Astrocyte (in vitro differentiated cells and primary cell): Measurements from ENCODE around the gene NUAK1. TPM values are rescaled to one million over a fixed set of nuclear protein-coding genes. Genes with fewer than 3 reads are reported as not detected.
A peak's percentile ranks its signal among the peaks of the same experiment; 100 is the strongest.
"Not testable (repeated sequence)": the region's sequence is repeated elsewhere in the genome, so short reads cannot be mapped to it uniquely, and the experiment has no call there.

ENCODE experiments used
- DNase-seq: peaks from one replicate; pipeline ENCODE4 v3.0.0-alpha.2; 2010; ENCODE audit warnings: low read depth
- FAIRE-seq: peaks from 2 replicates; lab custom pipeline; 2011; peaks lifted over from hg19 to GRCh38; lab: Jason Lieb, UNC
- H2AFZ ChIP-seq: 2 replicates; pipeline ENCODE4 v1.6.0; 2012; ENCODE audit warnings: low read depth, low read length, inconsistent platforms
- H3K27ac ChIP-seq: 2 replicates; pipeline ENCODE4 v1.5.1; 2011; ENCODE audit warnings: low read depth, low read length, inconsistent platforms
- H3K27me3 ChIP-seq: 2 replicates; pipeline ENCODE4 v1.6.0; 2011; ENCODE audit warnings: low read length, inconsistent platforms; ENCODE audit not compliant: insufficient read depth
- H3K36me3 ChIP-seq: 2 replicates; pipeline ENCODE4 v1.5.1; 2011; ENCODE audit warnings: low read length, inconsistent platforms; ENCODE audit not compliant: insufficient read depth
- H3K4me1 ChIP-seq: 2 replicates; pipeline ENCODE4 v1.5.1; 2011; ENCODE audit warnings: low read length, inconsistent platforms; ENCODE audit not compliant: insufficient read depth
- H3K4me2 ChIP-seq: 2 replicates; pipeline ENCODE4 v1.6.0; 2012; ENCODE audit warnings: low read length, inconsistent platforms
- H3K4me3 ChIP-seq: 2 replicates; pipeline ENCODE4 v1.5.1; 2011; ENCODE audit warnings: low read depth, mild to moderate bottlenecking, low read length, inconsistent platforms; ENCODE audit not compliant: insufficient read depth
- H3K79me2 ChIP-seq: 2 replicates; pipeline ENCODE4 v1.6.0; 2012; ENCODE audit warnings: mild to moderate bottlenecking, low read length, inconsistent platforms; ENCODE audit not compliant: insufficient read depth
- H3K9ac ChIP-seq: 2 replicates; pipeline ENCODE4 v1.6.0; 2012; ENCODE audit warnings: mild to moderate bottlenecking, low read length, inconsistent platforms
- H3K9me3 ChIP-seq: 2 replicates; pipeline ENCODE4 v1.5.1; 2012; ENCODE audit warnings: low read depth, mild to moderate bottlenecking, low read length, inconsistent platforms; ENCODE audit not compliant: insufficient read depth
- H4K20me1 ChIP-seq: 2 replicates; pipeline ENCODE4 v1.6.0; 2012; ENCODE audit warnings: low read length, inconsistent platforms; ENCODE audit not compliant: insufficient read depth
- H3K27ac Mint-ChIP-seq: one replicate; pipeline ENCODE4 v1.8.0; 2021; ENCODE audit warnings: mild to moderate bottlenecking, mixed read lengths; ENCODE audit not compliant: unreplicated experiment
- H3K27me3 Mint-ChIP-seq: one replicate; pipeline ENCODE4 v1.8.0; 2021; ENCODE audit warnings: low read depth, mixed read lengths; ENCODE audit not compliant: unreplicated experiment
- H3K36me3 Mint-ChIP-seq: one replicate; pipeline ENCODE4 v1.8.0; 2021; ENCODE audit warnings: low read depth, mixed read lengths; ENCODE audit not compliant: unreplicated experiment
- H3K4me1 Mint-ChIP-seq: one replicate; pipeline ENCODE4 v1.8.0; 2021; ENCODE audit warnings: low read depth, mixed read lengths; ENCODE audit not compliant: unreplicated experiment
- H3K4me3 Mint-ChIP-seq: one replicate; pipeline ENCODE4 v1.8.0; 2021; ENCODE audit warnings: mild to moderate bottlenecking, moderate library complexity, mixed read lengths; ENCODE audit not compliant: unreplicated experiment
- H3K9me3 Mint-ChIP-seq: one replicate; pipeline ENCODE4 v1.8.0; 2021; ENCODE audit warnings: mild to moderate bottlenecking, mixed read lengths; ENCODE audit not compliant: unreplicated experiment
- CTCF ChIP-seq: IDR thresholded peaks from 2 replicates; pipeline ENCODE4 v1.5.1; 2011; ENCODE audit warnings: low read depth, mild to moderate bottlenecking, inconsistent platforms, low read length, moderate library complexity; ENCODE audit not compliant: insufficient read depth
- EZH2 ChIP-seq: IDR thresholded peaks from 2 replicates; pipeline ENCODE4 v1.6.1; 2012; ENCODE audit warnings: mild to moderate bottlenecking, low read length, inconsistent platforms; ENCODE audit not compliant: insufficient read depth
- total RNA-seq: library from RNA; stranded (reverse); gene quantifications from 2 replicates; pipeline ENCODE4 v1.2.1, GENCODE V29; 2021

The NUAK1 gene
- total RNA-seq, 1 donor from 2014 or later: 94.0 TPM

GRCh38 chr12:106018286-106018685, 120.5 kb downstream of the NUAK1 start:
- H3K4me3 ChIP-seq: no peak overlapping the region
- H3K9ac ChIP-seq: no peak overlapping the region
- H3K27ac ChIP-seq: no peak overlapping the region
- Mint-ChIP-seq H3K9me3 (peaks cover 12% of the 10 kb centered on the region), H3K36me3 (peaks cover 10% of the 10 kb centered on the region), H3K27ac (no peak overlapping the region), H3K4me1 (peaks cover 9% of the 10 kb centered on the region), H3K4me3 (no peak overlapping the region), H3K27me3 (no peaks in the 10 kb centered on the region)
- H3K79me2 ChIP-seq: no peaks in the 10 kb centered on the region
- H3K27me3 ChIP-seq: no peaks in the 10 kb centered on the region
- no peaks in the 10 kb centered on the region for H4K20me1 ChIP-seq
- no peaks in the 10 kb centered on the region for H3K36me3 ChIP-seq
- DNase-seq (peak; percentile 73), FAIRE-seq (no peak)
- no peak overlapping the region for H3K4me2 ChIP-seq
- H2AFZ ChIP-seq: no peak overlapping the region
- peaks cover 5% of the 10 kb centered on the region for H3K9me3 ChIP-seq
- no peak for TF ChIP-seq CTCF
- no peak for TF ChIP-seq EZH2
- H3K4me1 ChIP-seq: no peaks in the 10 kb centered on the region

- not testable (repeated sequence) for FAIRE-seq, H3K9me3 ChIP-seq, H3K4me1 ChIP-seq, H3K4me1 Mint-ChIP-seq, H4K20me1 ChIP-seq, H3K36me3 Mint-ChIP-seq, H3K27ac ChIP-seq, H3K4me3 ChIP-seq, H3K9me3 Mint-ChIP-seq, H3K27me3 Mint-ChIP-seq, H2AFZ ChIP-seq, H3K79me2 ChIP-seq, H3K4me3 Mint-ChIP-seq, H3K9ac ChIP-seq, H3K4me2 ChIP-seq, H3K27me3 ChIP-seq, DNase-seq, H3K36me3 ChIP-seq
- peak overlapping the region; percentile 2 for H3K27ac Mint-ChIP-seq
Measured at GRCh38 chr12:106016601-106017278, 122.0 kb downstream of the NUAK1 start.

- Histone ChIP-seq H2AFZ (no peak overlapping the region), H3K27me3 (no peaks in the 10 kb centered on the region), H4K20me1 (no peaks in the 10 kb centered on the region), H3K4me2 (no peak overlapping the region), H3K9me3 (peaks cover 5% of the 10 kb centered on the region), H3K4me3 (no peak overlapping the region), H3K9ac (no peak overlapping the region), H3K79me2 (no peaks in the 10 kb centered on the region), H3K27ac (no peak overlapping the region), H3K36me3 (no peaks in the 10 kb centered on the region), H3K4me1 (no peaks in the 10 kb centered on the region)
- peaks cover 16% of the 10 kb centered on the region for H3K4me1 Mint-ChIP-seq
- no peak overlapping the region for H3K27ac Mint-ChIP-seq
- no peak for FAIRE-seq
- peaks cover 8% of the 10 kb centered on the region for H3K36me3 Mint-ChIP-seq
- H3K4me3 Mint-ChIP-seq: no peak overlapping the region
- no peaks in the 10 kb centered on the region for H3K27me3 Mint-ChIP-seq
- TF ChIP-seq EZH2: no peak
- TF ChIP-seq CTCF: no peak
- peaks cover 8% of the 10 kb centered on the region for H3K9me3 Mint-ChIP-seq
- DNase-seq: no peak
Measured at GRCh38 chr12:106015646-106016045, 123.1 kb downstream of the NUAK1 start.
